Measurements from ENCODE around the gene TATDN3.
"Not testable (repeated sequence)": the region's sequence is repeated elsewhere in the genome, so short reads cannot be mapped to it uniquely, and the experiment has no call there.

The TATDN3 gene

DNA sequence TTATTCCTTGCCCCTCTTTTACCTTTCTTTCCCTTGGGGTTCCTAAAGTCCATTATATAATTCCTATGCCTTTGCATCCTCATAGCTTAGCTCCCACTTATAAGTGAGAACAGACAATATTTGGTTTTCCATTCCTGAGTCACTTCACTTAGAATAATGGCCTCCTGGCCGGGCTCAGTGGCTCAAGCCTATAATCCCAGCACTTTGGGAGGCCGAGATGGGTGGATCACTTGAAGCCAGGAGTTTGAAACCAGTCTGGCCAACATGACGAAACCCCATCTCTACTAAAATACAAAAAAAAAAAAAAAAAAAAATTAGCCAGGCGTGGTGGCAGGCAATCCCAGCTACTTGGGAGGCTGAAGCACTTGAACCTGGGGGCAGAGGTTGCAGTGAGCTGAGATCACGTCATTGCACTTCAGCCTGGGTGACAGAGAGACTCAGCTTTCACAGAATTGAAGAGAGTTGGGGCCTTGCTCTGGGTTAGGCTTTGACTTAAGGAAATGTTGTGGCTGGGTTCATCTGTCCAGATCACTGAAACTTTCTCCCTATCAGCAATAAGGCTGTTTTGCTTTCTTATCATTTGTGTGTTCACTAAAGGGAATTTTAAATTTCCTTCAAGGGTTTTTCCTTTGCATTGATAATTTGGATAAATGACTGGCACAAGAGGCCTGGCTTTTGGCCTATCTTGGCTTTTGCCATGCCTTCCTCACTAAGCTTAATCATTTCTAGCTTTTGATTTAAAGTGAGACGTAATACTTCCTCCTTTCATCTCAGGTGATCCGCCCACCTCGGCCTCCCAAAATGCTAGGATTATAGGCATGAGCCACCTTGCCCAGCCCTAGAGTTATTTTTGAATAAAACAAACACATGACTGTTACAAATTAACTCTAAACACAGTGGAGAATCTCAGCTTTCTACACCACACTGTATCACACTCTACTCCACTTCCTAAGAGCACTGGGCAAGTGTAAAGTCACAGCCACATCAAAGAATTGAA, 41.8 kb downstream of the TATDN3 start:
- DNase-seq = not testable (repeated sequence)

DNA sequence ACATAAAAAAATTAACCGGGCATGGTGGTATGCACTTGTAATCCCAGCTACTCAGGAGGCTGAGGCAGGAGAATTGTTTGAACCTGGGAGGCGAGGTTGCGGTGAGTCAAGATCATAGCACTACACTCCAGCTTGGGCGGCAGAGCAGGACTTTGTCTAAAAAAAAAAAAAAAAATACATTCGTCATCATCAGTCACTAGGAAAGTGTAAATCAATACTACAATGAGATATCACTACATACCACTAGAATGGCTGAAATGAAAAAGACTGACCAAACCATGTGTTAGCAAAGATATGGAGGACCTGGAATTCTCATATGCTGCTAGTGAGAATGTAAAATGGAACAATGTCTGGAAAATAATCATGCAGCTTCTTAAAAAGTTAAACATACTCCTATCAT, 46.5 kb downstream of the TATDN3 start:
- DNase-seq = no peak

DNA sequence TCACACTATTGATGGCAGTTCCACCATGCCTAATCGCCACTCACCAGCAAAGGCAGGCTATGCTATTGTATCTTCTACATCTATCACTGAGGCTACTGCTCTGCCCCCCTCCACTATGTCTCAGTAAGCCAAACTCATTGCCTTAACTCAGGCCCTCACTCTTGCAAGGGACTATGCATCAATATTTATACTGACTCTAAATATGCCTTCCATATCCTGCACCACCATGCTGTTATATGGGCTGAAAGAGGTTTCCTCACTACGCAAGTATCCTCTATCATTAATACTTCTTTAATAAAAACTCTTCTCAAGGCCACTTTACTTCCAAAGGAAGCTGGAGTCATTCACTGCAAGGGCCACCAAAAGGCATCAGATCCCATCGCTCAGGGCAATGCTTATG, 52.8 kb downstream of the TATDN3 start:
- DNase-seq = not testable (repeated sequence)

DNA sequence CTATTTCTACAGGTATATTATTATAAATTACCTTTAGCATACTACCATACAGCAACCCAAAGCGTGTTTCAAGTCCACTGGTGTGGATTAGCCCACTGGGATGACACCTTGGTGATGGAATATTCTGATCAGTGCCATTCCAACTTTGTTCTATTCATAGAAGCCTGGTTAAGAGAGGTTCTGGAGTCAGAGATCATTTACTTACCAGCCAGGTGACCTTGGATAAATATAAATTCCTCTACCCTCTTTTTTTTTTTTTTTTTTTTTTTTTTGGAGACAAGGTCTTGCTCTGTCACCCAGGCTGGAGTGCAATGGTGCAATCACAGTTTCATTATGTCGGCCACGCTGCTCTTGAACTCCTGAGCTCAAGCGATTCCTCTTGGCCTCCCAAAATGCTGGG, 55.9 kb downstream of the TATDN3 start, which contains the start of gene SPATA45:
SPATA45 (minus strand) TSS at position 101 of the 400 bp plus-strand sequence. CDS start 11,500 bp downstream, outside the sequence.
- no peak for DNase-seq

DNA sequence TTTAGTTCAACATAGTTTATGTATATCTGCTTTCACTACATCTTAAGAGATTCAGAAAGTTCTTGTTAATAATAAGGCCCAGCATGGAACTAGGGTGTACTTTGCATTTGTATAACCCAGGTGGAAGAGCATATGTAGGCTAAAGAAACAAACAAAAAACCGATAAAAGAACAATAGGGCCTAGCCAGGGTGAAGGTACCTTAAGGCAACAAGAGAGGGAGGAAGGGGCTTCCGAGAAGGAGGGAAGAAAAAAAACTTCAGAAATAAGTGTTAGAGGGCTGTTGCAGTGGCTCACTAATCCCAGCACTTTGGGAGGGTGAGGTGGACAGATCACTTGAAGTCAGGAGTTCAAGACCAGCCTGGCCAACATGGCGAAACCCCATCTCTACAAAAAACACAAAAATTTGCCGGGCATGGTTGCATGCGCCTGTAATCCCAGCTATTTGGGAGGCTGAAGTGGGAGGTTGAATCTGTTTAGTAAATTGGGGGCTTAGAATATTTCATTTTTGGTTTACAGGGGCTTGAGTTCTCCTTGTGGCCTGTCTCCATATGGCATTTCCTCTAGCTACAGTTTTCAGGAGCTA, 60.5 kb downstream of the TATDN3 start:
- DNase-seq = no peak

DNA sequence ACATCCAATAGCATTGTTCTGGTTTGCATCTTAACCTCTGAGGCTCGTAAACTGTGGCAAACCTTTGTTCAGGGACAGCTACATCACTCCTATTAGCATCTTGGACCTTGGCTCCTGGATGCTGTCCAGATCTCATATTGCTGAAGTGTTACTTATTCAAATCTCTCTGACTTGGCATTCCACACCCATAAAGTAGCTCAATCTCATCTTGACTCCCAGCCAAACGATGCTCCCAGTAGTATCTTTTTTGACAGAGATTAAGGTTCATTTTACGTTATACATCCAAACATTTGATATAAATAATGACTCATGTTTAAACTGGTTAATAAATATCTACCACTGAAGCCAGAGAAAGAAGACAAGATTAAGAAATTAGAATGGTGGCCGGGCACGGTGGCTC, 62.0 kb downstream of the TATDN3 start:
- DNase-seq = no peak

DNA sequence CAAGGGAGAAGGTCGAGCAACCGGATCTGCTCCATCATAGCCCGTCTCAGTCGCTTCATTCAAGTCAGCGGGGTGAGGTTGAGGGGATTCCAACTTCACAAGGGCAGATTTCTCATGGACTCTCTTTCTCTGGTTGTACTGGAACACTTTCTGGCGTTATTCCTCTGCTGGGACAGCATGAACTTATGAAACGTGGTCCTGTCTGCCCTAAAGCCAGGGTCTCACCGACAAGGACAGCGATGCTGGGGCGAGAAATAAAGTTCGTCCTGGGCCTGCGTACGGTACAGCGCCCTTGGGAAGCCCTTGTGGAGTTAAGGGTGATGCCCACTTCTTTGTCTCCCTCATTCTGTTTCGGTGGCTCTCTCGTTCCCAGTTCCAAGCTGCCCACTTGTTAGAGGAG, 65.1 kb downstream of the TATDN3 start:
- no peak for DNase-seq

DNA sequence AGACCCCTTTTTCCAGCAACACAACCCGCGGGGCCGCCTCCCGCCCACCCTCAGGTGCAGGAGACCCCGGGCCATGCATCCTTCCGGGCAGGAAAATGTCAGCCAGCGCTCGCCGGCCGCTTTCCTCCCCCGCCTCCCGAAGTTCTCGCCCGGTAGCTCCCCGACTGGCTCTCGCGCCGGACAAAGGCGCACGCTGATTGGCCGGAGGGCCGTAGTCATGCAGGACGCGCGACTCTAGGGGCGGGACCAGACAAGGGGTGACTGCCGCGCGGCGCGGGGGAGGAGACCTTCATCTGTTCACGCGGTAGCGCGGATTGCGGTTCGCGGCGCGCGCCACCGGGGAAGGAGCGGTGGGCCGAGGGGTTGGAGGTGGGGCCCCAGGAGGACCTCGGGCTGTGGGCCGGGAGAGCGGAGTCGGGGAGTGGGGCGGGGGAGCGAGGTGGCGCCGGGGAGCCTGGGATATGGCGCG, 66.3 kb downstream of the TATDN3 start, which contains the start of gene FLVCR1:
FLVCR1 (plus strand) TSS at position 284 of the 469 bp plus-strand sequence; CDS start at position 462, 178 bp downstream.
- peak; percentile 95 for DNase-seq

DNA sequence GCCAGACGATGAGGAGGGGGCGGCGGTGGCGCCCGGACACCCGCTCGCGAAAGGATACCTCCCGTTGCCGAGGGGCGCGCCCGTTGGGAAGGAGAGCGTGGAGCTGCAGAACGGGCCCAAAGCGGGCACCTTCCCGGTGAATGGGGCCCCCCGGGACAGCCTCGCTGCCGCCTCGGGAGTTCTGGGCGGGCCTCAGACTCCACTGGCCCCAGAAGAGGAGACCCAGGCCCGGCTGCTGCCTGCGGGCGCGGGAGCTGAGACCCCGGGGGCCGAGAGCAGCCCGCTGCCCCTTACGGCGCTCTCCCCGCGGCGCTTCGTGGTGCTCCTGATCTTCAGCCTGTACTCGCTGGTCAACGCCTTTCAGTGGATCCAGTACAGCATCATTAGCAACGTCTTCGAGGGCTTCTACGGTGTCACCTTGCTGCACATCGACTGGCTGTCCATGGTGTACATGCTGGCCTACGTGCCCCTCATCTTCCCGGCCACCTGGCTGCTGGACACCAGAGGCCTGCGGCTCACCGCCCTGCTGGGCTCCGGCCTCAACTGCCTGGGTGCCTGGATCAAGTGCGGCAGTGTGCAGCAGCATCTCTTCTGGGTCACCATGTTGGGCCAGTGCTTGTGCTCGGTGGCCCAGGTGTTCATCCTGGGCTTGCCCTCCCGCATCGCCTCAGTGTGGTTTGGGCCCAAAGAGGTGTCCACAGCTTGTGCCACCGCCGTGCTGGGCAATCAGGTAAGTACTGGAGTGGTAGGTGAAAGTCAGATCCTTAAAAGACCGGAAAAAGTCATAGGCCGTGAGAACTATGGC, 67.0 kb downstream of the TATDN3 start:
- DNase-seq = no peak

DNA sequence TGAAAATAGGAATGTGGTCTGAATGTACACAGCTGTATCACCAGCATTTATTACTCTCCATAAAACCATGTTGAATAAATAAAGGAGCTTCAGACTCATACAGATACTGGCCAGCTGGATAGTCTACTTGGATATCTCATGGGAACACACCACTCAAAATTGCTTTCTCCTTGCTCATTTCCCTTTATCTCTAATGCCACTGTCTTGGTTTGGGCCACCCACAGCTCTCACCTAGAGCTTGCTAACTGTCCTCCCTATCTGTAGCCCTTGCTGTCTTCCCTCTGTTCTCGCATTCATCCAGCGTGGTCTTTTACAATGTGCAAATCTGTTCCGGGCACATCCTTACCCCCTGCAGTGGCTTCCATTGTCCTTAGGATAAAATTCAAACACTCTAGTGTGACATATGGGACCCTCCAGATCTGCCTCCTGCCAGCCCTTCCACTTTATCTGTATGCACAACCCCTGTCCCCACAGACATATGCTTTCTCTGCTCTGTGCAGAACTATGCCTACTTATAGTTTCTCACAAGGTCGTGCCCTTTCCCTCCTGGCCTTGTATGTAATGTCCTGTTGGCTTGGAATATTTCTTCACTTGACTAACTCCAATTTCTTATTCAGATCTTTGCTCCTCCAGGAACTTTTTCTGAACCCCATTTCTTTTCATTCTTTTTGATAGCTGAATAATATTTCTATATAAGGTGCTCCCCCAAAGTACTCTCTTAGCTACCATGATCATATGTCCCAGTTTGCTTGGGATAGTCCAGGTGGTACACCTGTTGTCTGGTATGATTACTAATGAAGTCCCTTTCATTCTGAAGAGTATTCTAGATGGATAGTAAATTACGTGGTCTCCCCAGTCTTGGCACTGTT, 69.3 kb downstream of the TATDN3 start:
- DNase-seq = no peak

DNA sequence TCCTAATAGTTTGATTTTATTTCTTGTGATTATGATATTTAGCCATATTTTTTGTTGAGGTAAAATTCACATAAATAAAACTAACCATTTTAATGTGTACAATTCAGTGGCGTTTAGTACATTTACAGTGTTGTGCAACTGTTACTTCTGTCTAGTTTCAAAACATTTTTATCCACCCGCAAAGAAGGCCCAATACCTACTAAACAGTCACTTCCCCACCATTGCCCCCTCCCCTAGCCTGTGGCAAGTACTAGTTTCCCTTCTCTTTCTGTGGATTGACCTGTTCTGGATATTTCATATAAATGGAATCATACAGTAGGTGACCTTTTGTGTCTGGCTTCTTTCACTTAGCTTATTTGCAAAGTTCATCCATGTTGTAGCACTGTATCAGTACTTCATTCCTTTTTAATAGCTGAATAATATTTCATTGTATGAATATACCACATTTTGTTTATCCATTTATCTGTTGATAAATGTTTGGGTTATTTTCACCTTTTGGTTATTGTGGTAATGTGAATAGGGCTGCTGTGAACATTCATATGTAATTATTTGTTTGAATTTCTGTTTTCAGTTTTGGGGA, 70.5 kb downstream of the TATDN3 start:
- no peak for DNase-seq

DNA sequence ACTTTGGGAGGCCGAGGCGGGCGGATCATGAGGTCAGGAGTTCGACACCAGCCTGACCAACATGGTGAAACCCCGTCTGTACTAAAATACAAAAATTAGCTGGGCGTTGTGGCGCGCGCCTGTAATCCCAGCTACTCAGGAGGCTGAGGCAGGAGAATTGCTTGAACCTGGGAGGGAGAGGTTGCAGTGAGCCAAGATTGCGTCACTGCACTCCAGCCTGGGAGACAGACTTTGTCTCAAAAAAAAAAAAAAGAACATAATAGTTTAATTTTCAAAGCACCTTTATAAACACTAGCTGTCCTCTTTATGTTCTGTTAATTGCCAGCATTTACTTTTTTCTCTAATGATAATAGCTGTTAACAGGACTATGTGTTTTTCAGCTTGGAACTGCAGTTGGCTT, 71.7 kb downstream of the TATDN3 start:
- DNase-seq = not testable (repeated sequence)

DNA sequence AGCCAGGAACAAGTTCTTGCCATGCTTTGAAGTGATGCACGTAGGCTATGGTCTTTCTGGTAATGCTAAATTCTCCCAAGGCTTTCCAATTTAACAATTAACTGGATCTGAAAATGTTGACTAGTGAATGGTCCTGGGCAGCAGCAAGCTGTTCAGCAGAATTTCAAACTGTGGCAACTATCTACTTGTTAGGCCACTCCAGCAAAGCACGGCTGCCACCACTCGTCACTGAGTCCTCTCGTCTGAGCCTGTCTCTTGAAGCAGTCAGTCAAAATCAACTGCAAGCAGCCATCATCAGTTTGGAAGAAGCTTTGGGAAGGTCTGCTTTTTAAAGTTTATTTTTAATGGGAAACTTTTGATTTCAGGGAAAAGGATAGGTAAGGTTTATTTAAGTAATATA, 72.5 kb downstream of the TATDN3 start:
- no peak for DNase-seq
